ENCODE measurements around the gene MRPL38.
"Not testable (repeated sequence)": the region's sequence is repeated elsewhere in the genome, so short reads cannot be mapped to it uniquely, and the experiment has no call there.

DNA sequence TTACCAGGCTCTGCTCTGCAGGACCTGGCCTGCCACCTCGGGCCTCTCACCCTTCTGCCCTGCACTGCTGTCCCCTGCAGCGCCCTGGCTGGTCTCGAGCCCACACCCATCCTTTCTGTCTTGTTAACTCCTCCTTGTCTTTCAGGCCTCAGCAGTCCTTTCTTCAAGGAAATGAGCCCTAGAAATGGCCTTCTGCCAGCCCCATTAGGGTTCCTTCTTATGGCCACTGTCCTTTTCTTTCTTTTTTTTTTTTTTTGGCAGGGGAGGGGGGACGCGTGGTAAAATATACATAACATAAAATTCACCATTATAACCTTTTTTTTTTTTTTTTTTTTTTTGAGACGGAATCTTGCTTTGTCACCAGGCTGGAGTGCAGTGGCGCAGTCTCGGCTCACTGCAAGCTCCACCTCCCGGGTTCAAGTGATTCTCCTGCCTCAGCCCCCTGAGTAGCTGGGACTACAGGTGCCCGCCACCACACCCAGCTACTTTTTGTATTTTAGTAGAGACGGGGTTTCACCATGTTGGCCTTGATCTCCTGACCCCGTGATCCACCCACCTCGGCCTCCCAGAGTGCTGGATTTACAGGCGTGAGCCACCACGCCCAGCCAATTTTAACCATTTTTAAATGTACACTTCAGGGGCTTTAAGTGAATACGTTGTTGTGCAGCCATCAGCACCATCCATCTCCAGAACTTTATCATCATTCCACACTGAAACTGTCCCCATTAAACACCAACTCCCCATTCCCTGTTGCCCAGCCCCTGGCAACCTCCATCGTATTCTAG lies 39.1 kb downstream of the MRPL38 start:
- TF ChIP-seq, protein P1, sequence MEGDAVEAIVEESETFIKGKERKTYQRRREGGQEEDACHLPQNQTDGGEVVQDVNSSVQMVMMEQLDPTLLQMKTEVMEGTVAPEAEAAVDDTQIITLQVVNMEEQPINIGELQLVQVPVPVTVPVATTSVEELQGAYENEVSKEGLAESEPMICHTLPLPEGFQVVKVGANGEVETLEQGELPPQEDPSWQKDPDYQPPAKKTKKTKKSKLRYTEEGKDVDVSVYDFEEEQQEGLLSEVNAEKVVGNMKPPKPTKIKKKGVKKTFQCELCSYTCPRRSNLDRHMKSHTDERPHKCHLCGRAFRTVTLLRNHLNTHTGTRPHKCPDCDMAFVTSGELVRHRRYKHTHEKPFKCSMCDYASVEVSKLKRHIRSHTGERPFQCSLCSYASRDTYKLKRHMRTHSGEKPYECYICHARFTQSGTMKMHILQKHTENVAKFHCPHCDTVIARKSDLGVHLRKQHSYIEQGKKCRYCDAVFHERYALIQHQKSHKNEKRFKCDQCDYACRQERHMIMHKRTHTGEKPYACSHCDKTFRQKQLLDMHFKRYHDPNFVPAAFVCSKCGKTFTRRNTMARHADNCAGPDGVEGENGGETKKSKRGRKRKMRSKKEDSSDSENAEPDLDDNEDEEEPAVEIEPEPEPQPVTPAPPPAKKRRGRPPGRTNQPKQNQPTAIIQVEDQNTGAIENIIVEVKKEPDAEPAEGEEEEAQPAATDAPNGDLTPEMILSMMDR (IDR thresholded peaks at IDR 0.05): not testable (repeated sequence)
- TF ChIP-seq POLR2A (IDR thresholded peaks at IDR 0.05); POLR2AphosphoS5 (IDR thresholded peaks at IDR 0.05; ENCODE audit: insufficient read depth in 1 of 2, low read depth in 1 of 2): not testable (repeated sequence)
